Activated effector memory CD4-positive, alpha-beta T cell treated with anti-CD3 and anti-CD28 coated beads, Interleukin-2, amount 50 U/mL, for 16 hours (primary cell): ENCODE data around the gene MITD1.
"Not testable (repeated sequence)": the region's sequence is repeated elsewhere in the genome, so short reads cannot be mapped to it uniquely, and the experiment has no call there.

Source experiments
- DNase-seq: peaks from one replicate; pipeline ENCODE4 v3.0.0-alpha.2; 2020

MITD1 gene

GRCh38 chr2:99180755-99181623, at the start of gene MITD1, which contains the start of gene MRPL30:
Gene MITD1, minus strand, starts transcription at chr2:99181058. Its CDS starts 77 bp downstream, at chr2:99180981.
Gene MRPL30, plus strand, starts transcription at chr2:99181184. Its CDS starts 5,020 bp downstream, at chr2:99186204.
- peak; percentile 96 for DNase-seq

DNA sequence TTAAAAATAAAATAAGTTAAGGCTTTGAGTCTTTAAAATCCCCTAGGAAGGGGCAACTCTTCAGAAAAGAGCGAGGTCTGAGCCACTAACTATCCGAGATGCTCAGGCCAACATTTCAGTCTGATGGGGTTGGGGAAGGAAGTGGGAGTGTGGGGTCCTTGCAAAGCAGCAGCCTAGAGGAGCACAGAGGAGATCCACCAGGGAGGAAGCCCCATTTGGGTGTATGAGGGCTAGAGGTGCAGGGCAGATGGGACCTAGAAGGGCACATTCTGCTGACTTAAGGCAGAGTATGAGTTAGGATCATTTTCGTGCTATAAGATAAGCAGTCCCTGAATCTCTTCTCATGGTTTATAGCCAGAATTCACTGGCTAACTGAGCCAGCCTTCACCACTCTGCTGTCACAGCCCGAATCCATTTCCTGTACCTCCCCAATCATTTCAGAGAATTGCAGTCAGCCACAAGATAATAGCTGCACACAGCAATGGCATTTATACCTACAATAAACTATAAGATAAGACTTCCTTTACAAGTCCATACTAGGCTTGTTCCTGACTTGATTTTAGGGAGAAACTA, 37.2 kb upstream of the MITD1 start:
- DNase-seq, result no peak

- no peak for DNase-seq
Measured at GRCh38 chr2:99216096-99216495, 35.2 kb upstream of the MITD1 start.

- no peak for DNase-seq
Measured at GRCh38 chr2:99205491-99205890, 24.6 kb upstream of the MITD1 start.

DNA sequence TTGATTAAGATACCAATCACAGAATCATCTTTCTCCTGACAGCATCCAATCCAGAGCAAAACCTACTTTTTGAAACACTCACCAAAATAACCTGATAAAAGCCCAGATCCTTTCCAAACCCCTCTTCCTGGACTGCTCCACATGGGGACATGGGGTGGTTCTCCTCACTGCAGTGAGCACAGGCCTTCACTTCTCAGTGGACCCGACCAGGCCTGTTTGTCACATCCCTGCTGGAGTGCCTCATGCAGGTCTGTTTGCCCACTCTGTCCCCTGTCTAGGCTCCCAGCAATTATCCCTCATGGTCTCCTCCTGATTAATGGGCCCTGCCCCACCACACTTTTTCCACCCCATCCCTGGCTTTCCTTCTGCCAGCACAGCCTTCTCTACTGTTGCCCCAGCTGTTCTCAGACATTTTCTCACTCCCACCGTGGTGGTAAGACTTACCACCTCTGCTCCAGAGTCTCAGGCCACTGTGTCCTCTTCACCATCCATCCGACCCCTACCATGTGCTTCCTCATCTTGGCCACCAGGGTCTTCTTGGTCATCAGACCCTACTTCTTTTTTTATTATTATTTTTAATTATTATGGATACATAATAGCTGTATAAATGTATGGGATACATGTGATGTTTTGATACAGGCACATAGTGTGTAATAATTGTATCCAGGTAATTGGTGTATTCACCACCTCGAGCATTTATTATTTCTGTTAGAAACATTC, 21.3 kb upstream of the MITD1 start:
- DNase-seq, result no peak

DNA sequence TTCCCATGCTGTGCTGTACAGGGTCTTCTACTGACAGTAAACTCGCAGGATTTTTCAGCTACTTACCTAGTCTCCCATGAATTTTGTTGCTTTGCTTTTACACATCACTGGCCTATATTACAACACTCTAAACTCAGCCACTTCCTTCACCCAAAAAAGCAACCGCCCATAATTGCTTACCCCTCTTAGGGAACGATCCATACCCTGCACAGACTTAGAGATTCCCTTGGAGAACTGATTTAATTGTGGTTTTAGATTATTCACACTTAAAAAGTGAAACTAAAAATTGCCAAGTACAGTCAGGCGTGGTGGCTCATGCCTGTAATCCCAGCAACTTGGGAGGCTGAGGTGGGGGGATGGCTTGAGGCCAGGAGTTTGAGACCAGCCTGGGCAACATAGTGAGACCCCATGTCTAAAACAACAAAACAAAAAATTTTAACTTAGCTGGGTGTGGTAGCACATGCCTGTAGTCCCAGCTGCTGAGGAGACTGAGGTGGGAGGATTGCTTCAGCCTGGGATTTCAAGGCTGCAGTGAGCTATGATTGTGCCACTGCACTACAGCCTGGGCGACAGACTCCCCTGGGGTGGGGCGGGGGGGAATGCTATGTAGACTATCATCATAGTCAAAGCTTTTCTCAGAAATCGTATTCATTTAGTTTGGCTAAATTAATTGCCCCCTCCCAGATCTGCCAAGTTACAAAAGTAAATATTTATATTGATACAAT, 19.4 kb upstream of the MITD1 start:
- DNase-seq, result no peak

- DNase-seq, result no peak
Measured at GRCh38 chr2:99198103-99198841, 17.4 kb upstream of the MITD1 start.

DNA sequence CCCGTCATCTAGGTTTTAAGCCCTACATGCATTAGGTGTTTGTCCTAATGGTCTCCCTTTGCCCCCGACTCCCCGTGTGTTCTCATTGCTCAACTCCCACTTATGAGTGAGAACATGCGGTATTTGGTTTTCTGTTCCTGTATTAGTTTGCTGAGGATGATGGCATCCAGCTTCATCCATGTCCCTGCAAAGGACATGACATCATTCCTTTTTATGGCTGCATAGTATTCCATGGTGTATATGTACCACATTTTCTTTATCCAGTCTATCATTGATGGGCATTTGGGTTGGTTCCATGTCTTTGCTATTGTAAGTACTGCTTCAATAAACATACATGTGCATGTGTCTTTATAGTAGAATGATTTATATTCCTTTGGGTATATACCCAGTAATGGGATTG, 11.5 kb upstream of the MITD1 start:
- not testable (repeated sequence) for DNase-seq

DNA sequence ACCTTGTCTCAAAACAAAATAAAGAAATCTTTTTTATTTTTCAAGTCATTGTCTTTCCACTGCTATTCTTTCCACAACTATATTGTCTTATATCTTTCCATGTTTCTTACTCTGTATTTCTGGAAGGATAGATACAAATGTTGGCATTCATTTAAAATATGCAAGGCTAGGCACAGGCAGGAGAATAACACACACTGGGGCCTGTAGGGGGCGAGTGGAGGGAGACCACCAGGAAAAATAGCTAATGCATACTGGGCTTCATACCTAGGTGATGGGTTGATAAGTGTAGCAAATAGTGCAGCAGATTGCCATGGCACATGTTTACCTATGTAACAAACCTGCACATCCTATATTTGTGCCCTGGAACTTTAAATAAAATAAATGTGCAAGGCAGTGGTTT, 9.7 kb upstream of the MITD1 start:
- no peak for DNase-seq

- DNase-seq, result no peak
Measured at GRCh38 chr2:99188357-99188756, 7.5 kb upstream of the MITD1 start.

DNA sequence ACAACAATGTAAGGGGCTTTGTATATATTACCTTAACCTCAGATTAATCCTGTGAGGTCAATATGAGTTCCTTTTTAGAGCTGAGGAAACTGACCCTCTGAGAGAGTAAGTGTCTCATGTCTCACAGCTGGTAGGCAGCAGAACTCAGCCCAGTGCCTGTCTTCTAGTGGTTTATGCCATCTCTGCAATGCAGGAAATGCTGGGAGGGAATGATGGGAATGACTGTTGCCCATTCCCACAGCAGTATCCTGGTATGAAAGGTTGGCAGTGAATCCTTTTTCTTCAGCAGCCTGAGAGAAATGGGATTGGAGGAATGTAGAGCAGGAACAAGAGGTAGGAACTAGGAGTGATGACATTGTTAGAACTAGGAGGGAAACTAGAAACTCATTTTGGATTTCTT, 6.2 kb upstream of the MITD1 start:
- no peak for DNase-seq

DNA sequence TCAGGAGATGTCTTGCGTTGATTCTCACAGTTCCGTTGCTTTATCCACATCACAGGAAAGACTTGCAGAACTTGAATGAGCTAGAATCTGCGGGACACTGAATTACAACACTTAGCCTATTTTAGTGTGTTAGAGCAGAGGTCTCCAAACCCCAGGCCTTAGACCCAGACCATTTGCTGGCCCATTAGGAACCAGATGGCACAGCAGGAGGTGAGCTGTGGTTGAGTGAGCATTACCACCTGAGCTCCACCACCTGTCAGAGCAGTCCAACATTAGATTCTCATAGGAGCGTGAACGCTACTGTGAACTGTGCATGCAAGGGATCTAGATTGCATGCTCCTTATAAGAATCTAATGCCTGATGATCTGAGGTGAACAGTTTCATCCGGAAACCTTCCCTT, 4.0 kb upstream of the MITD1 start:
- DNase-seq, result no peak

DNA sequence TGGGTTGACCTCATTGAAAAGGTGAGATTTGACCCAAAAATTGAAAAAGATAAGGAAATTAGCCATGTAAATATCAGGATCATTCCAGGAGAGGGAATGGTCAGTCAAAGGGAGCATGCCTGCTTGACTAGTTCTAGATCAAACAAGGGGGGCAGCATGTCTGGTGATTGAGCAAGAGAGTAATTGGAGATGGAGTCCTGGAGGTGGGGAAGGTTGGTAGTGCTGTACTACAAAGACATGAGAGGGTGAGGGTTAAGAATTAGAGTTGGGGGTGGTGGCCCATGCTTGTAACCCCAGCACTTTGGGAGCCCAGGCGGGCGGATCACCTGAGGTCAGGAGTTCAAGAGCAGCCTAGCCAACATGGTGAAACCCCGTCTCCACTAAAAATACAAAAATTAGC, 2.2 kb upstream of the MITD1 start:
- no peak for DNase-seq

- DNase-seq, result no peak
Measured at GRCh38 chr2:99181624-99182000, 754 bp upstream of the MITD1 start.

- DNase-seq, result no peak
Measured at GRCh38 chr2:99171377-99172140, 9.3 kb downstream of the MITD1 start.

DNA sequence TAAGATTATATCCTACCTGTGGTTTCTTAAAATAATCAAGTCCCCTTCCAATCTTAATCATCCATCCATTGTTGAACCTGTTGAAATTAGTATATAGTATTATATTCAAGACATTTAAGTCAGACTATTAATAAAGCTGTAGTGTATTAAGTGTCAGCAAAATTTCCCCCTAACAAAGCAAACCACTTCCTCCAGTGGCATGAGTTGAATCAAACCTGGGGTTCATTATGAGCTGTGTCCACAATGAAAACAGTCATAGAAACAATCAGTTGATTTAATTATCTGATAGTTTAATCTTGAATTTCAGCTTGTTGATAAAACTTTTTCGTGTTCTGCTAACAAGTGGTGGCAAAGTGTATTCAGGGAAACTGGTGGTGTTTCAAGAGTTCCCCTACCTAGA, 11.3 kb downstream of the MITD1 start:
- no peak for DNase-seq

- DNase-seq, result no peak
Measured at GRCh38 chr2:99166218-99166617, 14.6 kb downstream of the MITD1 start.

DNA sequence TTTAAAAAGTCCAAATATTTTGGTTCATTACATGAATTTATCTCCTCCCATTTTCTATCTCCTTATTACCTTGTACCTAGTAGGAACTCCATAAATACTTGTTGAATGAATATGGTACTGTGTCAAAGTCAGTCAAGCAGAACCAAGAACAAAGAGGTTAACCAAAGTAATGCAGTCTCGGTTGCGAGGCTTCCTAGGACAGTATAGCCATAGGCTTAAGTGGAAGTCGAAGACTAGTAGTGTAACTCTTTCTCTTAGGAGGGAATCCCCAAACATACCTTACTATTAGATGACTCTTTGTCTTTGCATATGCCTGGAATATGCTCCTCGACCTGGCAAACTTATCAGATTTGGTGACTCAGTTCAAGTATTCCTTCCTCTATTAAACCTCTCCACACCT, 21.3 kb downstream of the MITD1 start:
- no peak for DNase-seq

- DNase-seq, result no peak
Measured at GRCh38 chr2:99158599-99158998, 22.3 kb downstream of the MITD1 start.

- no peak for DNase-seq
Measured at GRCh38 chr2:99156891-99157290, 24.0 kb downstream of the MITD1 start.
